Endothelial cell of umbilical vein (primary cell): Measurements from ENCODE around the gene KCNMA1. TPM values are rescaled to one million over a fixed set of nuclear protein-coding genes. Genes with fewer than 3 reads are reported as not detected.

Experiments used
- BruUV-seq: library from RNA; stranded (reverse); fragments of 400-500 nt; replicated peaks from 2 replicates; lab custom pipeline; 2021; lab: Mats Ljungman, UMichigan
- CTCF ChIA-PET: fragments of 300-600, 350-600 bp; sonication (Branson Sonifier 250); formaldehyde crosslinking; loops from one replicate; lab custom pipeline; 2021; ENCODE audit warnings: antibody characterized with exemption, inconsistent platforms; lab: Charles Lee
- POLR2A ChIA-PET: fragments of 300-600, 350-600 bp; sonication (Branson Sonifier 250); formaldehyde crosslinking; loops from one replicate; lab custom pipeline; 2021; ENCODE audit warnings: antibody characterized with exemption, inconsistent platforms; lab: Charles Lee
- DNase-seq: peaks from one replicate; pipeline ENCODE4 v3.0.0-alpha.2; 2011; ENCODE audit warnings: low read depth, low spot score
- FAIRE-seq: peaks from 2 replicates; lab custom pipeline; 2011; peaks lifted over from hg19 to GRCh38; lab: Jason Lieb, UNC
- H2AFZ ChIP-seq: 2 replicates; pipeline ENCODE4 v1.6.0; 2012; ENCODE audit warnings: low read depth, low read length, control low read depth, inconsistent platforms
- H3K27ac ChIP-seq: 2 replicates; pipeline ENCODE4 v1.5.1; 2011; ENCODE audit warnings: low read depth, mild to moderate bottlenecking, control low read depth, low read length, moderate library complexity; ENCODE audit not compliant: insufficient read depth
- H3K27me3 ChIP-seq, 2 experiments: 2 replicates each; pipeline versions ENCODE4 v1.6.0 to v1.6.1; 2011; ENCODE audit warnings: low read length in 2 of 2, mixed read lengths in 1 of 2; ENCODE audit not compliant: control insufficient read depth in 2 of 2, insufficient read depth in 2 of 2
- H3K36me3 ChIP-seq, 2 experiments: 2 replicates in 1 of 2; 3 replicates in 1 of 2; pipeline ENCODE4 v1.5.1; 2011; ENCODE audit warnings: low read length in 2 of 2, mild to moderate bottlenecking in 1 of 2, moderate library complexity in 1 of 2; ENCODE audit not compliant: control insufficient read depth in 2 of 2, insufficient read depth in 2 of 2; ENCODE audit errors: extremely low read depth in 1 of 2
- H3K4me1 ChIP-seq: 3 replicates; pipeline ENCODE4 v1.5.1; 2011; ENCODE audit warnings: mild to moderate bottlenecking, low read length; ENCODE audit not compliant: control insufficient read depth, insufficient read depth; ENCODE audit errors: extremely low read depth
- H3K4me2 ChIP-seq: 2 replicates; pipeline ENCODE4 v1.6.1; 2011; ENCODE audit warnings: low read length, control low read depth, mixed read lengths; ENCODE audit not compliant: insufficient read depth
- H3K4me3 ChIP-seq, 3 experiments: fragments of 200-600 bp in 1 of 3; sonication (generic), shearing (Covaris generic) in 1 of 3; replicated peaks in 1 of 3; 2 replicates each; pipeline ENCODE4 v1.5.1; 2011 to 2016; ENCODE audit warnings: control low read depth in 3 of 3, low read length in 3 of 3, mild to moderate bottlenecking in 2 of 3, inconsistent platforms in 1 of 3, low read depth in 1 of 3, moderate library complexity in 1 of 3; ENCODE audit not compliant: insufficient read depth in 1 of 3
- H3K79me2 ChIP-seq: 2 replicates; pipeline ENCODE4 v1.6.0; 2012; ENCODE audit warnings: low read length, inconsistent platforms; ENCODE audit not compliant: control insufficient read depth, insufficient read depth
- H3K9ac ChIP-seq: replicated peaks from 2 replicates; pipeline ENCODE3; 2011; ENCODE audit warnings: low read length, control low read depth; ENCODE audit not compliant: insufficient read depth; ENCODE audit errors: extremely low read depth
- H3K9me1 ChIP-seq: replicated peaks from 3 replicates; pipeline ENCODE4 v1.6.0; 2011; ENCODE audit warnings: mild to moderate bottlenecking, low read length; ENCODE audit not compliant: control insufficient read depth, insufficient read depth; ENCODE audit errors: extremely low read depth
- H3K9me3 ChIP-seq: replicated peaks from 2 replicates; pipeline ENCODE4 v1.5.1; 2012; ENCODE audit warnings: low read length, inconsistent platforms; ENCODE audit not compliant: control insufficient read depth, insufficient read depth
- H4K20me1 ChIP-seq: replicated peaks from 2 replicates; pipeline ENCODE3; 2011; ENCODE audit warnings: mild to moderate bottlenecking, low read length; ENCODE audit not compliant: control insufficient read depth, insufficient read depth; ENCODE audit errors: extremely low read depth
- EZH2 ChIP-seq: IDR thresholded peaks from 2 replicates; pipeline ENCODE4 v1.6.1; 2012; ENCODE audit warnings: borderline replicate concordance, low read depth, mild to moderate bottlenecking, moderate library complexity, low read length, inconsistent platforms; ENCODE audit not compliant: severe bottlenecking
- FOS ChIP-seq: IDR thresholded peaks from 2 replicates; pipeline ENCODE4 v1.6.1; 2011; ENCODE audit warnings: mild to moderate bottlenecking, low read length, moderate library complexity, borderline replicate concordance; ENCODE audit not compliant: insufficient read depth
- GATA2 ChIP-seq: IDR thresholded peaks from 2 replicates; pipeline ENCODE4 v1.7.0; 2011; ENCODE audit warnings: low read depth, mild to moderate bottlenecking, moderate library complexity, mixed read lengths, low read length; ENCODE audit not compliant: insufficient read length, insufficient read depth
- JUN ChIP-seq: IDR thresholded peaks from 2 replicates; pipeline ENCODE4 v1.6.1; 2011; ENCODE audit warnings: borderline replicate concordance, low read depth; ENCODE audit not compliant: insufficient read length, insufficient read depth
- MYC ChIP-seq: IDR thresholded peaks from one replicate; pipeline ENCODE4 v1.6.1; 2011; ENCODE audit warnings: mild to moderate bottlenecking, low read depth, low read length
- POLR2A ChIP-seq: IDR thresholded peaks from 2 replicates; pipeline ENCODE4 v1.6.1; 2012; ENCODE audit warnings: low read depth, mild to moderate bottlenecking, control low read depth, low read length
- POLR2AphosphoS5 ChIP-seq: IDR thresholded peaks from 2 replicates; pipeline ENCODE4 v1.6.1; 2012; ENCODE audit warnings: low read depth, mild to moderate bottlenecking, control low read depth, low read length, moderate library complexity; ENCODE audit not compliant: insufficient read depth
- dilution Hi-C: fragments of 300-500 bp; cut with MboI; formaldehyde crosslinking; loops from one replicate; pipeline ENCODE4 v1.15.0; 2019; ENCODE audit warnings: low sequenced_read_pairs; ENCODE audit not compliant: extremely low pct_ligation_motif_present
- intact Hi-C: fragments of 100-400 bp; cut with micrococcal nuclease; formaldehyde crosslinking; loops from one replicate; pipeline ENCODE4 v1.10.0; 2022
- polyA plus RNA-seq, 4 experiments: library from polyadenylated mRNA; depleted of rRNA in 3 of 4; stranded (reverse) in 3 of 4; unstranded in 1 of 4; fragments of >200 nt; gene quantifications; 2 replicates each; pipeline versions ENCODE4 v1.2.1 to v1.2.3, GENCODE V29; 2011 to 2012; ENCODE audit warnings: missing spikeins in 1 of 4
- total RNA-seq: library from RNA; stranded (reverse); gene quantifications from 2 replicates; pipeline ENCODE4 v1.2.3, GENCODE V29; 2021
- TF ChIP-seq, protein P1 (sequence below): IDR thresholded peaks from 2 replicates; pipeline ENCODE4 v1.6.1; 2011; ENCODE audit not compliant: insufficient read depth, insufficient read length
- TF ChIP-seq, protein P2 (sequence below), 2 donors: IDR thresholded peaks; 1 replicate in 1 of 2; 2 replicates in 1 of 2; pipeline ENCODE4 v1.5.1; 2011; ENCODE audit warnings: low read length in 2 of 2, mild to moderate bottlenecking in 2 of 2, moderate library complexity in 2 of 2, control low read depth in 1 of 2, inconsistent platforms in 1 of 2, low read depth in 1 of 2; ENCODE audit not compliant: insufficient read depth in 1 of 2; ENCODE audit errors: extremely low read depth in 1 of 2

The KCNMA1 gene
- total and polyA plus RNA-seq, 2 donors (not counting 3 experiments of a cell fraction or from before 2014, with no cell fraction given): 0.10 to 0.82 TPM

DNA sequence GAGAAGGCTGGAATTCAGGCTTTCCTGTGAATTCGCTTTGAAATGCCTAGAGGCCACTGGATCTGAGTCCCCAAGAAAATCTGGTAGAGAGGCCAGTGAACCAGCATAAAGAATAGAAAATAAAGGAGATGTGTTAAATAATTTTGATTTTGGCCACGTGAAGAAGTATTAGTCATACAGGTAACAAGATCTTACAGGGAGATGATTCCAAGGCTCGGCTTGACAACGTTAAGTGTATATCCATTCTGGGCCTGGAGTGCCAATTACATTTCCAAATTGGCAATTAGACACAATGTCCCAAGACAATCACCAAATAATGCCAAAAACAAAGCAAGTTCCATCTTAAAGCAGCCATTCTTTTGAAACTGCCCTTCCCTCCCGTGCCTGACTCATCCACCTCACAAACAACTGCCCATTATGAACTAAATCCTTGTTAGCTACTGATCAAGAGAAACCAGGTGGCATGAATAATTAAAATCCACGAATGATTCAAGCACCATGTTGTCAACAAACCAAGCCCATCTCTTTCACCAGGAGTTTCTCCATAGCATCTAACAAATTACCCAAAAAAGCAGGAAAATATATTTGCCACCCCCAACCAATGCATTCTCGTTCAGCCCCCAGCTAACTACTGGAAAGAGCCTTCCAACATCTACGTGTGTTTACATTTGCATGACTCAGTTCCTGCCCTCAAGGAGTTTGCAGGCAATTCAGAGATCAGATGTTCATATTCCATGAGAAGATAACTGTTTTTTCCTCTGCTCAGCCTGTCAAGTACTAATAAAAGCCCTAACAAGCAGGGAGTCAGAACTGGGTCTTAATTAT lies 8.5 kb downstream of the KCNMA1 start:
- Histone ChIP-seq H2AFZ (no peak overlapping the region), H3K4me1 (peaks cover 4% of the 10 kb centered on the region), H3K9me3 (no peaks in the 10 kb centered on the region), H4K20me1 (no peaks in the 10 kb centered on the region), H3K36me3 (no peaks in the 10 kb centered on the region), H3K27ac (peak overlapping the region; percentile 1), H3K4me3 (no peak overlapping the region), H3K27me3 (peaks cover 3 to 5% of the 10 kb centered on the region in 2 experiments), H3K4me2 (peak overlapping the region; percentile 32), H3K9me1 (no peaks in the 10 kb centered on the region), H3K79me2 (no peaks in the 10 kb centered on the region), H3K9ac (no peak overlapping the region)
- dilution Hi-C loops: no loop called here
- FAIRE-seq (peak; percentile 60), DNase-seq (peak; percentile 33)
- TF ChIP-seq POLR2A (no peak), FOS (peak; percentile 71), MYC (no peak), GATA2 (peak; percentile 42), EZH2 (no peak), JUN (peak; percentile 5), POLR2AphosphoS5 (peak; percentile 24)
- TF ChIP-seq, protein P1, sequence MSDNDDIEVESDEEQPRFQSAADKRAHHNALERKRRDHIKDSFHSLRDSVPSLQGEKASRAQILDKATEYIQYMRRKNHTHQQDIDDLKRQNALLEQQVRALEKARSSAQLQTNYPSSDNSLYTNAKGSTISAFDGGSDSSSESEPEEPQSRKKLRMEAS: no peak
- TF ChIP-seq, protein P2, sequence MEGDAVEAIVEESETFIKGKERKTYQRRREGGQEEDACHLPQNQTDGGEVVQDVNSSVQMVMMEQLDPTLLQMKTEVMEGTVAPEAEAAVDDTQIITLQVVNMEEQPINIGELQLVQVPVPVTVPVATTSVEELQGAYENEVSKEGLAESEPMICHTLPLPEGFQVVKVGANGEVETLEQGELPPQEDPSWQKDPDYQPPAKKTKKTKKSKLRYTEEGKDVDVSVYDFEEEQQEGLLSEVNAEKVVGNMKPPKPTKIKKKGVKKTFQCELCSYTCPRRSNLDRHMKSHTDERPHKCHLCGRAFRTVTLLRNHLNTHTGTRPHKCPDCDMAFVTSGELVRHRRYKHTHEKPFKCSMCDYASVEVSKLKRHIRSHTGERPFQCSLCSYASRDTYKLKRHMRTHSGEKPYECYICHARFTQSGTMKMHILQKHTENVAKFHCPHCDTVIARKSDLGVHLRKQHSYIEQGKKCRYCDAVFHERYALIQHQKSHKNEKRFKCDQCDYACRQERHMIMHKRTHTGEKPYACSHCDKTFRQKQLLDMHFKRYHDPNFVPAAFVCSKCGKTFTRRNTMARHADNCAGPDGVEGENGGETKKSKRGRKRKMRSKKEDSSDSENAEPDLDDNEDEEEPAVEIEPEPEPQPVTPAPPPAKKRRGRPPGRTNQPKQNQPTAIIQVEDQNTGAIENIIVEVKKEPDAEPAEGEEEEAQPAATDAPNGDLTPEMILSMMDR (IDR thresholded peaks at IDR 0.05; ENCODE audit: extremely low read depth in 1 of 2, insufficient read depth in 1 of 2, low read depth in 1 of 2, low read length in 2 of 2): no peak
- intact Hi-C loops: no loop called here
- BruUV-seq: no TSS peak
- POLR2A ChIA-PET: no interaction called here
- CTCF ChIA-PET: interaction anchor here (1.0 to 2.0 kb wide), 6 partner anchors 12 to 378 kb away, joined by 3 to 5 read pairs (median 4); no protein-coding TSS in a partner anchor
